Heart left ventricle (tissue), 16 donors: ENCODE data around the gene CNNM4. TPM values are rescaled to one million over a fixed set of nuclear protein-coding genes. Genes with fewer than 3 reads are reported as not detected.

ENCODE experiments used
- ATAC-seq, 4 donors: fragments of 200-7000 bp; cut with Tn5 transposase; one replicate each; pipeline ENCODE4 v1.9.1; 2020 to 2022; ENCODE audit warnings: moderate library complexity in 4 of 4, mild to moderate bottlenecking in 3 of 4, moderate number of reproducible peaks in 1 of 4
- DNase-seq, 5 donors: peaks; one replicate each; pipeline ENCODE4 v3.0.0-alpha.2; 2020
- H3K27ac ChIP-seq, 12 donors: fragments of 200-600 bp; sonication (generic) in 4 of 12; one replicate each; pipeline versions ENCODE4 v1.5.0 to v1.8.0; 2016 to 2022; ENCODE audit warnings: mild to moderate bottlenecking in 2 of 12
- H3K27me3 ChIP-seq, 9 donors: fragments of 200-600 bp; sonication (generic) in 2 of 9; one replicate each; pipeline versions ENCODE4 v1.5.1 to v1.8.0; 2016 to 2022; ENCODE audit warnings: mild to moderate bottlenecking in 3 of 9
- H3K36me3 ChIP-seq, 9 donors: fragments of 200-600 bp; sonication (generic) in 2 of 9; one replicate each; pipeline versions ENCODE4 v1.5.0 to v1.8.0; 2018 to 2022; ENCODE audit warnings: mild to moderate bottlenecking in 2 of 9
- H3K4me1 ChIP-seq, 12 donors: fragments of 200-600 bp; sonication (generic) in 4 of 12; one replicate each; pipeline versions ENCODE4 v1.5.0 to v1.8.0; 2016 to 2022; ENCODE audit warnings: mild to moderate bottlenecking in 3 of 12
- H3K4me3 ChIP-seq, 12 donors: fragments of 200-600 bp; sonication (generic) in 4 of 12; one replicate each; pipeline versions ENCODE4 v1.5.0 to v1.8.0; 2017 to 2022; ENCODE audit warnings: mild to moderate bottlenecking in 9 of 12, moderate library complexity in 4 of 12
- H3K9me3 ChIP-seq, 12 donors: fragments of 200-600 bp; sonication (generic) in 4 of 12; one replicate each; pipeline versions ENCODE4 v1.5.0 to v1.8.0; 2016 to 2022; ENCODE audit warnings: mild to moderate bottlenecking in 1 of 12
- POLR2A ChIP-seq, 2 donors: fragments of 450-650 bp; IDR thresholded peaks; one replicate each; pipeline ENCODE4 v1.6.1; 2017; ENCODE audit warnings: antibody characterized with exemption in 2 of 2, mild to moderate bottlenecking in 2 of 2, moderate library complexity in 2 of 2
- WGBS, 4 donors: extraction: QIAGEN DNeasy Blood & Tissue Kit in 2 of 4; methylation state at CpG; one replicate each; pipeline versions ENCODE4 v1.1.5 to v1.1.7; 2013 to 2018; 5-methylcytosine and 5-hydroxymethylcytosine counted together
- intact Hi-C, 10 donors: fragments of 100-400 bp; cut with DNase I; formaldehyde crosslinking; loops; one replicate each; pipeline versions ENCODE4 v1.11.1 to v1.14.2; 2022
- polyA plus RNA-seq, 2 donors: library from polyadenylated mRNA; stranded (reverse); fragments of 200-250 nt; gene quantifications; one replicate each; pipeline ENCODE4 v1.2.3, GENCODE V29; 2013
- total RNA-seq, 9 donors: library from RNA; depleted of rRNA in 2 of 9; stranded (reverse); fragments of >200 nt in 2 of 9; fragmentation: NEBNext Ultra II Directional in 3 of 9; extraction: Animal tissue kit (Norgen Biotek cat#: 25700) in 3 of 9; gene quantifications; one replicate each; pipeline versions ENCODE4 v1.1.0 to v1.2.4, GENCODE V29; 2016 to 2023
- TF ChIP-seq, protein P1 (sequence below), 12 donors: fragments of 200-600 bp; sonication (generic) in 4 of 12; IDR thresholded peaks; one replicate each; pipeline versions ENCODE4 v1.5.0 to v1.8.0; 2018 to 2022; ENCODE audit warnings: antibody characterized with exemption in 12 of 12, mild to moderate bottlenecking in 5 of 12
- donor health status: ischemic (EF 13 %, LVEDD 7.1; RV severe dilation, severe dysfunction).
- donor health status: healthy with polysubstance abuse.
- donor health status: DM: no; HTN: yes; CAD: no.
- donor health status: DM: no; HTN: no; CAD: no.
- donor health status: ischemic (EF 25% LVEDD 6.9; RV normal size, moderate dysfunction).
- donor health status: ischemic (EF 25% LVEDD 5.7; RV mildly dilated, moderate dysfunction).
- donor health status: healthy.
- donor health status: DM: yes; HTN: yes; CAD: no.
- donor health status: ischemic (EF 35%, LVEDD 5.7; RV mildly dilated, moderate dysfunction).
- donor health status: nonischemic (EF 11% LVEDD 7.7; RV severe dilation, severe dysfunction).
- donor health status: DM: yes; HTN: yes; CAD: no.
- donor health status: PGD.
- donor health status: ischemic (EF 29% LVEDD 5.4; RV normal size, mild dysfunction).
- donor health status: nonischemic (EF 23%, LVEDD 6.1; RV moderate dilation, normal function).

CNNM4 gene
- total and polyA plus RNA-seq, 11 donors, result 11.3 to 47.7 (median 27.7) TPM

DNA sequence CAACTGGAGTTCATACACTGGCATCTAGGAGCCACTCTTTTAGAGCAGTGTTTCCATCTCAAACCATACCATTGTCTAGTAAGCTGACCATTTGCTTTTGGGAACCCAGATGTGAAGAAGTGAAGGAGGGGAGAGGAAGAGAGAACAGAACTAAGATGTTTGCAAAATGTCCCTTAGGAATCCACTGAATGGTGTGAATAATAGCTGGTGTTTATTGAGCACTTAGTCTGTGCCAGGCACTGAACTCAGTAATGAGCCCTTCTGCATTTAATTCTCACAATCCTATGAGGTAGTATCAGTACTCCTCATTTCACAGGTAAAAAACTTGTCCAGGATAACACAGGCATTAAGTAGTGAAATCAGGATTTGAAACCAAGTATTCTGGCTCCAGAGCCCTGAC lies 44.3 kb upstream of the CNNM4 start:
- TF ChIP-seq, protein P1, sequence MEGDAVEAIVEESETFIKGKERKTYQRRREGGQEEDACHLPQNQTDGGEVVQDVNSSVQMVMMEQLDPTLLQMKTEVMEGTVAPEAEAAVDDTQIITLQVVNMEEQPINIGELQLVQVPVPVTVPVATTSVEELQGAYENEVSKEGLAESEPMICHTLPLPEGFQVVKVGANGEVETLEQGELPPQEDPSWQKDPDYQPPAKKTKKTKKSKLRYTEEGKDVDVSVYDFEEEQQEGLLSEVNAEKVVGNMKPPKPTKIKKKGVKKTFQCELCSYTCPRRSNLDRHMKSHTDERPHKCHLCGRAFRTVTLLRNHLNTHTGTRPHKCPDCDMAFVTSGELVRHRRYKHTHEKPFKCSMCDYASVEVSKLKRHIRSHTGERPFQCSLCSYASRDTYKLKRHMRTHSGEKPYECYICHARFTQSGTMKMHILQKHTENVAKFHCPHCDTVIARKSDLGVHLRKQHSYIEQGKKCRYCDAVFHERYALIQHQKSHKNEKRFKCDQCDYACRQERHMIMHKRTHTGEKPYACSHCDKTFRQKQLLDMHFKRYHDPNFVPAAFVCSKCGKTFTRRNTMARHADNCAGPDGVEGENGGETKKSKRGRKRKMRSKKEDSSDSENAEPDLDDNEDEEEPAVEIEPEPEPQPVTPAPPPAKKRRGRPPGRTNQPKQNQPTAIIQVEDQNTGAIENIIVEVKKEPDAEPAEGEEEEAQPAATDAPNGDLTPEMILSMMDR (IDR thresholded peaks at IDR 0.05), result no peak
- no peak for TF ChIP-seq POLR2A (IDR thresholded peaks at IDR 0.05)
- peaks cover 0 to 82% (median 21%) of the 10 kb centered on the region in 9 donors for H3K36me3 ChIP-seq
- intact Hi-C loops, result no loop called here

DNA sequence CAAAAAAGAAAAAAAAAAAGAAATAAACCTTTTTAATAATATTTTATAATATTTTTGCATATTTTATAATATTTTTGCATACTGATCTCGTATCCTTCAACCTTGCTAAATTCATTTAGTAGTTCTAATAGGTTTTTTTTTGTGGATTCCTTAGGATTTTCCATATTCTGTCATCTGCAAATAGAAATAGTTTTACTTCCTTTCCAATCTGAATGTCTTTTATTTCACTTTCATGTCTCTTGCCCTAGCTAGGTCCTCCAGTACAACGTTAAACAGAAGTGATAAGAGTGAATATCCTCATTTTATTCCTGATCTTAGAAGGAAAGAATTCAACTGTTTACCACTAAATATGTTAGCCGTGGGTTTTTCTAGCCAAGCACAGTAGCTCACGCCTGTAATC lies 34.6 kb upstream of the CNNM4 start:
- no peak for DNase-seq
- Histone ChIP-seq H3K4me3 (no peak overlapping the region), H3K27me3 (no peaks in the 10 kb centered on the region), H3K9me3 (no peaks in the 10 kb centered on the region), H3K4me1 (peaks cover 0 to 13% (median 0%) of the 10 kb centered on the region in 12 donors), H3K27ac (no peak overlapping the region), H3K36me3 (peaks cover 0 to 93% (median 59%) of the 10 kb centered on the region in 9 donors)
- WGBS, 4 donors, result 83 to 89% (median 87%) methylated on average over 4 of the region's 4 CpGs
- intact Hi-C loops, result no loop called here
- no peak for TF ChIP-seq POLR2A (IDR thresholded peaks at IDR 0.05)
- TF ChIP-seq, protein P1 (IDR thresholded peaks at IDR 0.05), result no peak
- ATAC-seq, result no peak

More for the DNA sequence above, 44.3 kb upstream of the CNNM4 start:
- Histone ChIP-seq H3K4me1 (peaks cover 0 to 3% (median 0%) of the 10 kb centered on the region in 12 donors), H3K27me3 (no peaks in the 10 kb centered on the region), H3K27ac (no peak overlapping the region), H3K9me3 (no peaks in the 10 kb centered on the region), H3K4me3 (no peak overlapping the region)
- ATAC-seq (no peak), DNase-seq (no peak)

DNA sequence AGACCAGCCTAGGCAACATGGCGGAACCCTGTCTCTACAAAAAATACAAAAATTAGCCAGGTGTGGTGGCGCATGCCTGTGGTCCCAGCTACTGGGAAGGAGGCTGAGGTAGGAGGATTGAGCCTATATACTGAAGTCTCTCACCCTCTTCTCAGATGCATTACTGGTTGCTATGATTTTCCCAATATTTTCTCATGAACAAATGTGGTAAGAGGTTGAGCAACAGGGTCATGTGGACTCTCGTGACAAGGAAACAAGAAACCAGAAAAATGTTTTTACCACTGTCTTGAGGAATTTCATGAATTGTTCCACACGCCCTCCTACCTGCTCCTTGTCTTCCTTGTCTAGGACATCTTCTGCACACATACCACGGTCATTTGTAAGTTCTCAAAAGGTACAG lies 33.3 kb upstream of the CNNM4 start:
- TF ChIP-seq, protein P1 (IDR thresholded peaks at IDR 0.05), result no peak
- TF ChIP-seq POLR2A (IDR thresholded peaks at IDR 0.05), result no peak
- peaks cover 0 to 100% (median 72%) of the 10 kb centered on the region in 9 donors for H3K36me3 ChIP-seq
- ATAC-seq (no peak), DNase-seq (no peak)
- H3K27ac ChIP-seq, result no peak overlapping the region
- no peaks in the 10 kb centered on the region for H3K27me3 ChIP-seq
- WGBS, 4 donors, result 89 to 96% (median 95%) methylated on average over 5 of the region's 5 CpGs
- H3K4me3 ChIP-seq, result no peak overlapping the region
- H3K9me3 ChIP-seq, result no peaks in the 10 kb centered on the region
- H3K4me1 ChIP-seq, result peaks cover 0 to 13% (median 0%) of the 10 kb centered on the region in 12 donors
- intact Hi-C loops, result no loop called here

DNA sequence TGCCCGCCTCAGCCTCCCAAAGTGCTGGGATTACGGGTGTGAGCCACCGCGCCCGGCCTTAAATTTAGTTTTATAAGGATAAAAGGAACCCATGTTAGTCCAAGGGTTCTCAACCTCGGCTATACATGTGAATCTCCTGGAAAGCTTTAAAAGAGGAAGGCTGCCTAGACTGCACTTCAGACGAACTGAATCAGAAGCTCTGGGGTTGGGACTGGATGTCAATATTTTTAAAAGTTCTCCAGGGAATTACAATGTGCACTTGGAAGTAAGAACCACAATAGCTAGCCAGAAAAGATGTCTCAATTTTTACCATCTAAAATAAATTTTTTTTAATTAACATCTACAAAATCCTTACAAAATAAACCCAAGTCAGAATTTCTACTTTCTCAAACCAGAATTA lies 31.0 kb upstream of the CNNM4 start:
- Histone ChIP-seq H3K36me3 (peaks cover 0 to 100% (median 90%) of the 10 kb centered on the region in 9 donors), H3K27me3 (no peaks in the 10 kb centered on the region), H3K9me3 (no peaks in the 10 kb centered on the region), H3K4me1 (peaks cover 0 to 25% (median 7%) of the 10 kb centered on the region in 12 donors), H3K27ac (peak overlapping the region in 2 of 12 donors; percentile 1 to 31), H3K4me3 (no peak overlapping the region)
- TF ChIP-seq, protein P1 (IDR thresholded peaks at IDR 0.05), result no peak
- TF ChIP-seq POLR2A (IDR thresholded peaks at IDR 0.05), result no peak
- intact Hi-C loops, result loop anchor here in 7 of 10 donors (10.0 kb wide), 2 partner anchors 85 to 95 kb away; partner anchors contain the start of genes KANSL3 (in 4 of the 7) and FER1L5 (in 3 of the 7)
- peak in 2 of 4 donors; percentile 27 to 56 for ATAC-seq
- WGBS, 4 donors, result 62 to 87% (median 83%) methylated on average over 7 of the region's 7 CpGs
- no peak for DNase-seq
